Measurements from ENCODE around the gene GRB2. TPM values are rescaled to one million over a fixed set of nuclear protein-coding genes. Genes with fewer than 3 reads are reported as not detected.

Gene GRB2
- total and polyA plus RNA-seq, 12 donors: 36.0 to 374 (median 114) TPM

Small RNA genes within 50 kb of the gene (microRNA-seq; reads per million reads assigned to microRNA genes)
- gene MIR3678: 0 reads per million in 3 donors

Small RNA genes within 50 kb of the gene (small RNA-seq; reads per million reads assigned to genes)
- gene MIR3678 (0 reads per million in 2 donors), gene RF00019 (0 reads per million in 2 donors), gene RNU6-938P (0 reads per million in 2 donors)

Other genes with a start within 250 kb of the GRB2 start
- gene SUMO2, start 222.7 kb downstream of the GRB2 start, total RNA-seq: 100 to 1,000 TPM in 6 of 9 donors, 10 to 100 TPM in 3; 65.2 to 371 (median 265) TPM
- 100 to 1,000 TPM in 1 of 3 donors, 10 to 100 TPM in 2; 54.9 to 331 (median 65.6) TPM for gene SUMO2, start 222.7 kb downstream of the GRB2 start, polyA plus RNA-seq
- 10 to 100 TPM; 18.7 to 53.8 (median 30.1) TPM for gene NUP85, start 200.0 kb downstream of the GRB2 start, total RNA-seq
- 10 to 100 TPM; 24.1 to 51.5 (median 40.0) TPM for gene NUP85, start 200.0 kb downstream of the GRB2 start, polyA plus RNA-seq
- 10 to 100 TPM in 8 of 9 donors, 1 to 10 TPM in 1; 8.0 to 36.9 (median 23.0) TPM for gene GGA3, start 144.1 kb downstream of the GRB2 start, total RNA-seq
- gene GGA3, start 144.1 kb downstream of the GRB2 start, polyA plus RNA-seq: 10 to 100 TPM; 23.2 to 51.5 (median 24.1) TPM
- 100 to 1,000 TPM in 1 of 9 donors, 10 to 100 TPM in 8; 47.7 to 127 (median 73.0) TPM for gene MRPS7, start 143.8 kb downstream of the GRB2 start, total RNA-seq
- 100 to 1,000 TPM in 1 of 3 donors, 10 to 100 TPM in 2; 52.5 to 112 (median 87.7) TPM for gene MRPS7, start 143.8 kb downstream of the GRB2 start, polyA plus RNA-seq
- 10 to 100 TPM in 8 of 9 donors, 1 to 10 TPM in 1; 9.2 to 53.0 (median 29.0) TPM for gene MIF4GD, start 134.4 kb downstream of the GRB2 start, total RNA-seq
- gene MIF4GD, start 134.4 kb downstream of the GRB2 start, polyA plus RNA-seq: 10 to 100 TPM; 10.7 to 15.1 (median 14.8) TPM
- 10 to 100 TPM; 15.8 to 63.9 (median 24.9) TPM for gene SLC25A19, start 116.2 kb downstream of the GRB2 start, total RNA-seq
- 10 to 100 TPM; 23.6 to 38.4 (median 32.7) TPM for gene SLC25A19, start 116.2 kb downstream of the GRB2 start, polyA plus RNA-seq
- gene TMEM94, start 51.0 kb upstream of the GRB2 start, total RNA-seq: 100 to 1,000 TPM in 8 of 9 donors, 10 to 100 TPM in 1; 65.2 to 245 (median 169) TPM
- 100 to 1,000 TPM; 132 to 186 (median 134) TPM for gene TMEM94, start 51.0 kb upstream of the GRB2 start, polyA plus RNA-seq
- 10 to 100 TPM; 12.9 to 90.8 (median 35.6) TPM for gene CASKIN2, start 109.9 kb upstream of the GRB2 start, total RNA-seq
- gene CASKIN2, start 109.9 kb upstream of the GRB2 start, polyA plus RNA-seq: 10 to 100 TPM; 10.1 to 43.2 (median 28.3) TPM
- 10 to 100 TPM; 18.6 to 35.3 (median 26.4) TPM for gene TSEN54, start 110.8 kb upstream of the GRB2 start, total RNA-seq
- gene TSEN54, start 110.8 kb upstream of the GRB2 start, polyA plus RNA-seq: 10 to 100 TPM; 17.9 to 67.8 (median 56.0) TPM
- gene LLGL2, start 120.0 kb upstream of the GRB2 start, total RNA-seq: 10 to 100 TPM in 7 of 9 donors, 1 to 10 TPM in 2; 8.9 to 40.5 (median 23.4) TPM
- 10 to 100 TPM in 2 of 3 donors, 1 to 10 TPM in 1; 1.2 to 90.3 (median 51.4) TPM for gene LLGL2, start 120.0 kb upstream of the GRB2 start, polyA plus RNA-seq
- 100 to 1,000 TPM in 1 of 9 donors, 10 to 100 TPM in 8; 20.2 to 128 (median 46.9) TPM for gene MYO15B, start 182.1 kb upstream of the GRB2 start, total RNA-seq
- 100 to 1,000 TPM in 2 of 3 donors, 1 to 10 TPM in 1; 6.2 to 455 (median 157) TPM for gene MYO15B, start 182.1 kb upstream of the GRB2 start, polyA plus RNA-seq
- 1 to 10 TPM in 1 of 9 donors, under 1 TPM in 4, not detected in 4; 0.17 to 1.1 (median 0.55) TPM for gene SMIM5, start 227.8 kb upstream of the GRB2 start, total RNA-seq
- 1 to 10 TPM in 2 of 3 donors, under 1 TPM in 1; 0.13 to 2.6 (median 1.7) TPM for gene SMIM5, start 227.8 kb upstream of the GRB2 start, polyA plus RNA-seq